ENCODE results near the gene FOXN3.

- TF ChIP-seq ZNF384 (IDR thresholded peaks at IDR 0.05; ENCODE audit: borderline replicate concordance, low read depth, low read length) (no peak), POLR2A (IDR thresholded peaks at IDR 0.05; ENCODE audit: low read depth, low read length) (no peak), YY1 (IDR thresholded peaks at IDR 0.05; ENCODE audit: low read depth, low read length) (no peak), ATF3 (IDR thresholded peaks at IDR 0.05; ENCODE audit: borderline replicate concordance, extremely low read depth, low read depth, low read length) (no peak), PKNOX1 (IDR thresholded peaks at IDR 0.05) (no peak), LARP7 (IDR thresholded peaks at IDR 0.05) (no peak), EZH2 (IDR thresholded peaks at IDR 0.05; ENCODE audit: borderline replicate concordance, control insufficient read depth, low read depth, low read length) (no peak), CEBPB (IDR thresholded peaks at IDR 0.05; ENCODE audit: borderline replicate concordance in 1 of 2, low read depth in 2 of 2, low read length in 2 of 2) (no peak), YBX1 (IDR thresholded peaks at IDR 0.05) (no peak)
- TF ChIP-seq, protein P1, sequence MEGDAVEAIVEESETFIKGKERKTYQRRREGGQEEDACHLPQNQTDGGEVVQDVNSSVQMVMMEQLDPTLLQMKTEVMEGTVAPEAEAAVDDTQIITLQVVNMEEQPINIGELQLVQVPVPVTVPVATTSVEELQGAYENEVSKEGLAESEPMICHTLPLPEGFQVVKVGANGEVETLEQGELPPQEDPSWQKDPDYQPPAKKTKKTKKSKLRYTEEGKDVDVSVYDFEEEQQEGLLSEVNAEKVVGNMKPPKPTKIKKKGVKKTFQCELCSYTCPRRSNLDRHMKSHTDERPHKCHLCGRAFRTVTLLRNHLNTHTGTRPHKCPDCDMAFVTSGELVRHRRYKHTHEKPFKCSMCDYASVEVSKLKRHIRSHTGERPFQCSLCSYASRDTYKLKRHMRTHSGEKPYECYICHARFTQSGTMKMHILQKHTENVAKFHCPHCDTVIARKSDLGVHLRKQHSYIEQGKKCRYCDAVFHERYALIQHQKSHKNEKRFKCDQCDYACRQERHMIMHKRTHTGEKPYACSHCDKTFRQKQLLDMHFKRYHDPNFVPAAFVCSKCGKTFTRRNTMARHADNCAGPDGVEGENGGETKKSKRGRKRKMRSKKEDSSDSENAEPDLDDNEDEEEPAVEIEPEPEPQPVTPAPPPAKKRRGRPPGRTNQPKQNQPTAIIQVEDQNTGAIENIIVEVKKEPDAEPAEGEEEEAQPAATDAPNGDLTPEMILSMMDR (IDR thresholded peaks at IDR 0.05 in 2 of 3, conservative IDR thresholded peaks at IDR 0.05 in 1 of 3; ENCODE audit: control insufficient read depth in 2 of 3, extremely low read depth in 1 of 3, insufficient read depth in 1 of 3, low read depth in 3 of 3, low read length in 3 of 3), result no peak
Measured at GRCh38 chr14:89364316-89364715, 52.7 kb downstream of the FOXN3 start.
